ENCODE measurements around the gene RBM15.

GRCh38 chr1:110318046-110318445 is 21.1 kb upstream of the RBM15 start:
- no peak for TF ChIP-seq CTCF (IDR thresholded peaks at IDR 0.05)
- TF ChIP-seq POLR2A (IDR thresholded peaks at IDR 0.05), result no peak
